NCI-H345 treated with DMSO at 0.1 percent for 48 hours (cell line): ENCODE measurements around the gene TNFAIP8L1.
"Not testable (repeated sequence)": the region's sequence is repeated elsewhere in the genome, so short reads cannot be mapped to it uniquely, and the experiment has no call there.

Experiments
- DNase-seq: peaks from one replicate; lab custom pipeline; 2025; ENCODE audit not compliant: unreplicated experiment; lab: John Stamatoyannopoulos, UW

TNFAIP8L1 gene

GRCh38 chr19:4675346-4675745, 36.0 kb downstream of the TNFAIP8L1 start:
- no peak for DNase-seq

GRCh38 chr19:4676955-4677731, 37.8 kb downstream of the TNFAIP8L1 start:
- DNase-seq = no peak

- no peak for DNase-seq
These were observed 39.8 kb downstream of the TNFAIP8L1 start for GRCh38 chr19:4678881-4679790.

GRCh38 chr19:4680021-4680420, 40.7 kb downstream of the TNFAIP8L1 start:
- DNase-seq = not testable (repeated sequence)

- DNase-seq = no peak
These were observed 43.3 kb downstream of the TNFAIP8L1 start for GRCh38 chr19:4682417-4683200.

GRCh38 chr19:4684312-4685095, 45.2 kb downstream of the TNFAIP8L1 start:
- no peak for DNase-seq

- no peak for DNase-seq
These were observed 47.4 kb downstream of the TNFAIP8L1 start for GRCh38 chr19:4686700-4687099.

- DNase-seq = no peak
These were observed 48.1 kb downstream of the TNFAIP8L1 start for GRCh38 chr19:4687396-4687795.

GRCh38 chr19:4688587-4688986, 49.3 kb downstream of the TNFAIP8L1 start:
- no peak for DNase-seq

GRCh38 chr19:4689403-4689802, 50.1 kb downstream of the TNFAIP8L1 start:
- DNase-seq = no peak

GRCh38 chr19:4690361-4690760, 51.0 kb downstream of the TNFAIP8L1 start:
- no peak for DNase-seq

- DNase-seq = no peak
These were observed 52.1 kb downstream of the TNFAIP8L1 start for GRCh38 chr19:4691373-4691772.

GRCh38 chr19:4692251-4693077, 53.1 kb downstream of the TNFAIP8L1 start:
- no peak for DNase-seq

GRCh38 chr19:4693078-4693350, 53.7 kb downstream of the TNFAIP8L1 start:
- no peak for DNase-seq

- no peak for DNase-seq
These were observed 54.3 kb downstream of the TNFAIP8L1 start for GRCh38 chr19:4693471-4694121.

- no peak for DNase-seq
These were observed 55.1 kb downstream of the TNFAIP8L1 start for GRCh38 chr19:4694211-4694987.

GRCh38 chr19:4695224-4695731, 56.0 kb downstream of the TNFAIP8L1 start:
- DNase-seq = no peak

GRCh38 chr19:4697304-4697703, 58.0 kb downstream of the TNFAIP8L1 start:
- no peak for DNase-seq
